Panc1 (cell line): Measurements from ENCODE around the gene CRCP. TPM values are rescaled to one million over a fixed set of nuclear protein-coding genes. Genes with fewer than 3 reads are reported as not detected.
"Not testable (repeated sequence)": the region's sequence is repeated elsewhere in the genome, so short reads cannot be mapped to it uniquely, and the experiment has no call there.

ENCODE experiments used
- ATAC-seq: fragments of 200-7000 bp; cut with Tn5 transposase; 2 replicates; pipeline ENCODE4 v1.9.1; 2020; ENCODE audit warnings: mild to moderate bottlenecking, moderate library complexity
- BruUV-seq: library from RNA; stranded (reverse); fragments of 400-500 nt; replicated peaks from 2 replicates; lab custom pipeline; 2021; lab: Mats Ljungman, UMichigan
- CTCF ChIA-PET: fragments of 300-600 bp; sonication (Branson Sonifier 250); formaldehyde crosslinking; loops from one replicate; lab custom pipeline; 2022; ENCODE audit warnings: antibody characterized with exemption; lab: Charles Lee
- POLR2A ChIA-PET: fragments of 300-600 bp; sonication (Branson Sonifier 250); formaldehyde crosslinking; loops from one replicate; lab custom pipeline; 2022; ENCODE audit warnings: antibody characterized with exemption; lab: Charles Lee
- DNase-seq: peaks from one replicate; pipeline ENCODE4 v3.0.0-alpha.2; 2010; ENCODE audit warnings: low read depth, low spot score
- H3K27ac ChIP-seq: 2 replicates; pipeline ENCODE4 v1.5.1; 2011; ENCODE audit warnings: mild to moderate bottlenecking, low read length, inconsistent platforms
- H3K27me3 ChIP-seq: fragments of 200-500 bp; sonication (Bioruptor generic); 2 replicates; pipeline ENCODE4 v1.6.0; 2014; ENCODE audit warnings: low read length, inconsistent platforms; ENCODE audit not compliant: control insufficient read depth, insufficient read depth
- H3K36me3 ChIP-seq: fragments of 200-500 bp; sonication (Bioruptor generic); 2 replicates; pipeline ENCODE4 v1.5.1; 2014; ENCODE audit warnings: inconsistent platforms, mild to moderate bottlenecking, low read length, moderate library complexity; ENCODE audit not compliant: control insufficient read depth, insufficient read depth
- H3K4me1 ChIP-seq: 2 replicates; pipeline ENCODE4 v1.5.1; 2011; ENCODE audit warnings: inconsistent platforms, mild to moderate bottlenecking, low read length, moderate library complexity; ENCODE audit not compliant: control insufficient read depth, insufficient read depth
- H3K4me3 ChIP-seq, 2 experiments: 2 replicates each; pipeline ENCODE4 v1.5.1; 2011 to 2012; ENCODE audit warnings: low read depth in 2 of 2, low read length in 2 of 2, mild to moderate bottlenecking in 2 of 2, inconsistent platforms in 1 of 2, moderate library complexity in 1 of 2
- H3K9me3 ChIP-seq: fragments of 200-500 bp; sonication (Bioruptor generic); 2 replicates; pipeline ENCODE4 v1.5.1; 2014; ENCODE audit warnings: low read depth, mild to moderate bottlenecking, inconsistent platforms, low read length, moderate library complexity; ENCODE audit not compliant: control insufficient read depth, insufficient read depth
- CTCF ChIP-seq: fragments of 450-650 bp; IDR thresholded peaks from 2 replicates; pipeline ENCODE4 v1.5.1; 2017; ENCODE audit warnings: mild to moderate bottlenecking
- POLR2AphosphoS5 ChIP-seq: IDR thresholded peaks from 2 replicates; pipeline ENCODE4 v1.6.1; 2012; ENCODE audit warnings: mild to moderate bottlenecking, low read depth, low read length, moderate library complexity
- REST ChIP-seq, 2 experiments: IDR thresholded peaks; 2 replicates each; pipeline ENCODE4 v1.6.1; 2011 to 2012; ENCODE audit warnings: low read depth in 2 of 2, control low read depth in 1 of 2, low read length in 1 of 2, mild to moderate bottlenecking in 1 of 2, moderate library complexity in 1 of 2; ENCODE audit not compliant: insufficient read depth in 1 of 2
- SIN3A ChIP-seq: IDR thresholded peaks from 2 replicates; pipeline ENCODE4 v1.6.1; 2012; ENCODE audit warnings: low read depth, mild to moderate bottlenecking, low read length, moderate library complexity, borderline replicate concordance; ENCODE audit not compliant: insufficient read depth
- TCF7L2 ChIP-seq: IDR thresholded peaks from 2 replicates; pipeline ENCODE4 v1.6.1; 2011; ENCODE audit warnings: mild to moderate bottlenecking, low read depth, low read length, inconsistent platforms
- in situ Hi-C: cut with HindIII; loops from 2 replicates; pipeline ENCODE4 v1.10.0; 2016; ENCODE audit warnings: low sequenced_read_pairs, low pct_unique_long_range_greater_than_20kb
- intact Hi-C: fragments of 100-400 bp; cut with micrococcal nuclease; formaldehyde crosslinking; loops from one replicate; pipeline ENCODE4 v1.10.0; 2022; ENCODE audit not compliant: unreplicated experiment
- total RNA-seq: library from RNA; stranded (reverse); gene quantifications from one replicate; pipeline ENCODE4 v1.2.1, GENCODE V29; 2021; ENCODE audit not compliant: unreplicated experiment

Gene CRCP
- total RNA-seq, 1 experiment from 2014 or later, result 46.4 TPM

DNA sequence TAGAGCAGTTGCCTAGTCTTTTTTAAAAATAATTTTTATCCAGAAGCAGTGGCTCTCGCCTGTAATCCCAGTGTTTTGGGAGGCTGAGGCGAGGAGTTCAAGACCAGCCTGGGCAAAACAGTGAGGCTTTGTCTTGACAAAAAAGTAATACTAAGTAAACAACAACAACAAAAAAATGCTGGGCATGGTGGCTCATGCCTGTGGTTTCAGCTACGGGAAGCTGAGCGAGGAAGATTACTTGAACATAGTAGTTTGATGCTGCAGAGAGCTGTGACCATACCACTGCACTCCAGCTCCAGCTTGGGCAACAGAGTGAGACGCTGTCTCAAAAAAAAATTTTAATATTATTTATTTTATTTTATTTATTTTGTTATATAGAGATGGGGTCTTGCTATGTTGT lies 59.2 kb downstream of the CRCP start:
- ChIA-PET CTCF (no interaction called here), POLR2A (no interaction called here)
- TF ChIP-seq POLR2AphosphoS5 (no peak), TCF7L2 (no peak), CTCF (no peak), SIN3A (no peak)
- BruUV-seq, result no TSS peak
- H3K27me3 ChIP-seq, result no peaks in the 10 kb centered on the region
- H3K36me3 ChIP-seq, result no peaks in the 10 kb centered on the region
- no peaks in the 10 kb centered on the region for H3K4me1 ChIP-seq
- no peaks in the 10 kb centered on the region for H3K9me3 ChIP-seq
- H3K4me3 ChIP-seq, result no peak overlapping the region
- in situ Hi-C loops, result no loop called here
- intact Hi-C loops, result no loop called here
- ATAC-seq, result no peak
- DNase-seq, result no peak
- no peak overlapping the region for H3K27ac ChIP-seq

GRCh38 chr7:66175006-66175405 lies 60.4 kb downstream of the CRCP start:
- H3K36me3 ChIP-seq, H3K4me1 ChIP-seq, H3K4me3 ChIP-seq, H3K9me3 ChIP-seq, H3K27me3 ChIP-seq, BruUV-seq, CTCF ChIA-PET, ATAC-seq, H3K27ac ChIP-seq, intact Hi-C loops, in situ Hi-C loops, DNase-seq: not testable (repeated sequence)
- POLR2A ChIA-PET, result interaction anchor here (0.6 kb wide), 1 partner anchor 146 kb away, joined by 9 read pairs; no protein-coding TSS in a partner anchor

DNA sequence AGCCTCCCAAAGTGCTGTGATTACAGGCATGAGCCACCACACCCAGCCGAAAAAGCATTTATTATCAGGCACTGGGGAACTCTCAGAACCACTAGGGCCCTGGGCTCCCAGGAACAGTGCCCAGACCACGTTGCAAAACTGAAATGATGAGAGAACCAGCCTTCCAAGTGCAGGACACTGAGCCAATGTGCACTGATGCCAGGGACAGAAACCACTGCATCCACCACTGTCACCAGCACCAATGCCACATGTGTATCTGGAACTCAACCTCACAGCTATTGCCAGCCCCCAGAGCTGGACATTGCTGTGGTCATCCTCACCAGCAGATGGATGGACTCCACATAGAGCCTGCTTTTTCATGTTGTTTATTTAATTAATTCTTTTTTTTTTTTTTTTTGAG lies 62.3 kb downstream of the CRCP start:
- no peaks in the 10 kb centered on the region for H3K9me3 ChIP-seq
- DNase-seq, result no peak
- H3K27me3 ChIP-seq, result no peaks in the 10 kb centered on the region
- in situ Hi-C loops (no loop called here), intact Hi-C loops (no loop called here)
- no peaks in the 10 kb centered on the region for H3K36me3 ChIP-seq
- CTCF ChIA-PET, result interaction anchor here (0.6 kb wide), 1 partner anchor 125 kb away, joined by 3 read pairs; no protein-coding TSS in a partner anchor
- no peak overlapping the region for H3K27ac ChIP-seq
- TF ChIP-seq POLR2AphosphoS5 (no peak), REST (IDR thresholded peaks at IDR 0.05; ENCODE audit: insufficient read depth in 1 of 2, low read depth in 2 of 2, low read length in 1 of 2) (no peak), SIN3A (no peak), CTCF (no peak), TCF7L2 (no peak)
- no peak overlapping the region for H3K4me3 ChIP-seq
- no peaks in the 10 kb centered on the region for H3K4me1 ChIP-seq
- POLR2A ChIA-PET, result interaction anchor here (0.7 kb wide), 1 partner anchor 17 kb away, joined by 7 read pairs; no protein-coding TSS in a partner anchor
- BruUV-seq, result no TSS peak
- no peak for ATAC-seq
